ENCODE measurements around the gene MYO3B.
A peak's percentile ranks its signal among the peaks of the same experiment; 100 is the strongest.

The MYO3B gene, protein sequence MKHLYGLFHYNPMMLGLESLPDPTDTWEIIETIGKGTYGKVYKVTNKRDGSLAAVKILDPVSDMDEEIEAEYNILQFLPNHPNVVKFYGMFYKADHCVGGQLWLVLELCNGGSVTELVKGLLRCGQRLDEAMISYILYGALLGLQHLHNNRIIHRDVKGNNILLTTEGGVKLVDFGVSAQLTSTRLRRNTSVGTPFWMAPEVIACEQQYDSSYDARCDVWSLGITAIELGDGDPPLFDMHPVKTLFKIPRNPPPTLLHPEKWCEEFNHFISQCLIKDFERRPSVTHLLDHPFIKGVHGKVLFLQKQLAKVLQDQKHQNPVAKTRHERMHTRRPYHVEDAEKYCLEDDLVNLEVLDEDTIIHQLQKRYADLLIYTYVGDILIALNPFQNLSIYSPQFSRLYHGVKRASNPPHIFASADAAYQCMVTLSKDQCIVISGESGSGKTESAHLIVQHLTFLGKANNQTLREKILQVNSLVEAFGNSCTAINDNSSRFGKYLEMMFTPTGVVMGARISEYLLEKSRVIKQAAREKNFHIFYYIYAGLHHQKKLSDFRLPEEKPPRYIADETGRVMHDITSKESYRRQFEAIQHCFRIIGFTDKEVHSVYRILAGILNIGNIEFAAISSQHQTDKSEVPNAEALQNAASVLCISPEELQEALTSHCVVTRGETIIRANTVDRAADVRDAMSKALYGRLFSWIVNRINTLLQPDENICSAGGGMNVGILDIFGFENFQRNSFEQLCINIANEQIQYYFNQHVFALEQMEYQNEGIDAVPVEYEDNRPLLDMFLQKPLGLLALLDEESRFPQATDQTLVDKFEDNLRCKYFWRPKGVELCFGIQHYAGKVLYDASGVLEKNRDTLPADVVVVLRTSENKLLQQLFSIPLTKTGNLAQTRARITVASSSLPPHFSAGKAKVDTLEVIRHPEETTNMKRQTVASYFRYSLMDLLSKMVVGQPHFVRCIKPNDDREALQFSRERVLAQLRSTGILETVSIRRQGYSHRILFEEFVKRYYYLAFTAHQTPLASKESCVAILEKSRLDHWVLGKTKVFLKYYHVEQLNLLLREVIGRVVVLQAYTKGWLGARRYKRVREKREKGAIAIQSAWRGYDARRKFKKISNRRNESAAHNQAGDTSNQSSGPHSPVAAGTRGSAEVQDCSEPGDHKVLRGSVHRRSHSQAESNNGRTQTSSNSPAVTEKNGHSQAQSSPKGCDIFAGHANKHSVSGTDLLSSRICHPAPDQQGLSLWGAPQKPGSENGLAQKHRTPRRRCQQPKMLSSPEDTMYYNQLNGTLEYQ (N-terminal part only)

DNA sequence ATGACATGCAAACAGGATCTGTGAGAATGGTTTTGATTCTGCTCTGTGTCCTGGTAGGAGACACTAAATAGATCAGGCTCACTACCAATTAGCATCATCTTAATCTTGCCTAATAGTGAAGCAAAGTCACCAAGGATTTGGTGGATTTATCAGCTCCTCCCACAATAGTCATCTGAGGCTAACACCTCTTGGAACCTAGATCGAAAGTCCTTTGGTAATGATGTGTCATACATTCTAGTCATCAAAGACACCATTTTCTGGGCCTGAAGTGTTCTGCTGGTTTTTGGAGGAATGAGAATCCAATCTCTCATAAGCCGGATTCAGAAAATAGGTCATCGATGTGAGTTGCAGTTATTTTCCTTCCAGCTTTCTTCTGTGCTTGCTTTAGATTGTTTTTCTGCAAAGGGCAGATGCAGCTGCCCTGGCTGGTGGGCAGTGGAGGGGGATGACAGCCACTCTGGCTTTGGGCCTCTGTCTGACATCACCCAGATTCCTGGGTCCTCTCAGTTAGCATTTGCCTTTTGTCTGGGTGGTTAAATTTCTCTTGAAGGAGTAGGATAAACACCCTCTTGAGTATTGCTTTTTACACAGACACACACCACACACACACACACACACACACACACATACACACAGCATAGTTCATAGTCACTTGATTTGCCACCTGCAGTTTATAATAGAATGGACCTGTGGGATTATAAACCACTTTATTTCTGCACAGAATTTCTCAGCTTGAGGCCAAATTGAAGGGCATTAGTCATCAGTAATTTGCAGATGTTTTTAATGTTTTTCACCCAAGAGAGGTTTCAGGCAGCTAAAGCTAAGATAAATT is at the start of gene MYO3B:
TSS of gene MYO3B (plus strand) at position 198 of the 832 bp plus-strand sequence. CDS start at position 339, 141 bp downstream.
- no peak for DNase-seq (ENCODE audit: low spot score)

DNA sequence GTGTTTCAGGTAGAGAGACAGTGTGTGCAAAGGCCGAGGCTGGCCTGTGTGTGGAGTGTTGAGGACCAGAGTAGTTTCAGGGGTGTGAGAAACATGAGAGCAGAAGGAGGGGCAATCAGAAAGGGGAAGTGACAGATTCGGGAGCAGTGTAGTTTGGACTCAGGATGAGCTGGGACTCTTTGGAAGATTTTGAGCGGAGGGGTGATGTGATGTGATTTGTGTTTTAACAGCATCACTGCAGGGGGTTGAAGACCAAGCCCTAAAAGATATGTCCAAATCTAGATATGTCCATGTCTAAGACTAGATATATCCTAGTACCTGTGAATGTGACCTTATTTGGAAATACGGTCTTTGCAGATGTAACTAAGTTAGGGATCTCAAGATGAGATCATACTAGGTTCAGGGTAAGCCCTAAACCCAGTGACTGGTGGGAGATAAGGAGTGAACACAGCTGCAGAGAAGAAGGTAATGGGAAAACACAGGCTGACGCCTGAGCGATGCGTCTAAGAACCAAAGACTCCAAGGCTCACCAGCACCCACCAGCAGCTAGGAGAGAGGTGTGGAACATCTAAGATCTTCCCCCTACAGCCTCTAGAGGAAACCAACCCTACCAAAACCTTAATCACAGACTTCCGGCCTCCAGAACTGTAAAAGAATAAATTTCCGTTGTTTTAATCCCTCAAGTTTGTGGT is 38.5 kb upstream of the MYO3B start:
- DNase-seq (ENCODE audit: low spot score): no peak

DNA sequence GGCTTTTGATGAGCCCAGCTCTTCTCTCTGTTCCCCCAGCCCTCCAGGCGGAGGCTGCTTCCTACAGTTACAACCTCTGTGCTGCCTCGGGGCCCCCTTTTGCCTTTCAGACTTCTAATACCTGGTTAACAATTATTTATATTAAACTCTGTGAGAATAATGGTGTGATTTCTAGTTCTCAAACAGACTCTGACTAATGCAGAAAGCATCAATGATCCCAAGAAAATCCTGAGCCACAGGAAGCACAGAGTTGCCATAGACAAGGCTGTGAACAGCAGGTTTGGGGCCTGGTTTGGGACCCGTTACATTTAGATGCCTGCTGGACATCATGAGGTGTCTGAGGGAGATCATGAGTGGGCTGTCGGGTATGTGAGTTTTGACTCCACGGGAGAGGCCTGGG is 37.4 kb upstream of the MYO3B start:
- DNase-seq (ENCODE audit: low spot score): no peak

DNA sequence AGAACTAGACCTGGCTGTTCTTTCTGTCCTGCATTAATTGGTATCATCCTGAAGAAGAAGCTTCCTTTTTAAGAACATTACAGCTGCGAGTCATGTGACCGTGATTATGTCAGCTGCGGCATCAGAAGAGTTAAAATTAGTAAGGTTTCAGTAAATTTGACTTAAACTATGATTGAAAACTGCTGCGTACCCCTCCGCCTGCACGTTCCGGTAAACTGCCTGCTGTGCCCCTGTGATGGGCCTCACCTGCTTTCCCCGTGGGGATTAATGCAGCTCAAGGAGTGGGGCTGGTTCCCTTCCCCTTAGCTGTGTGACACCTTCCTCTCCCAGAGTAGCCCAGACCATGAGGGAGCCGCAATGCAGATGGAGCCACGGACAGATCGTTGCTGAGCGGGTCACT is 36.1 kb upstream of the MYO3B start:
- no peak for DNase-seq (ENCODE audit: low spot score)

DNA sequence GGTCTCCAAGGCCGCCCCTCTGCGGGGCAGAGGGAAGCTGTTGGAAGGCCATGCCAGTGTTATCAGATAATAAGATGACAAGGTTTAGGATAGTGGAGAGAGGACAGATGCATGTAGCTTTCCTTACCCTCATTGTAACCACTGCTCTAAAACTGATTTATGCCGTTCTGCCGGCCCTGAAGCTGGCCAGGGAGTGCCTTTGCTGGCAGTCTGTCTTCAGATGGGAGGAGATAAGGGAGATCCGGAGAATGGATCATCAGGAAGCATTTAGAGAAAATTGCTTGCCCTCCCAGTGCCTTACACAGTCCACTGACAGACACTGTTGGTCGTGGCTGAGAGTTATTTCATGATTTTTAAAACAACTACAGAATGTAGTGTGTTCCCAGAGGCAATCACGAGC is 35.4 kb upstream of the MYO3B start:
- DNase-seq (ENCODE audit: low spot score): no peak

DNA sequence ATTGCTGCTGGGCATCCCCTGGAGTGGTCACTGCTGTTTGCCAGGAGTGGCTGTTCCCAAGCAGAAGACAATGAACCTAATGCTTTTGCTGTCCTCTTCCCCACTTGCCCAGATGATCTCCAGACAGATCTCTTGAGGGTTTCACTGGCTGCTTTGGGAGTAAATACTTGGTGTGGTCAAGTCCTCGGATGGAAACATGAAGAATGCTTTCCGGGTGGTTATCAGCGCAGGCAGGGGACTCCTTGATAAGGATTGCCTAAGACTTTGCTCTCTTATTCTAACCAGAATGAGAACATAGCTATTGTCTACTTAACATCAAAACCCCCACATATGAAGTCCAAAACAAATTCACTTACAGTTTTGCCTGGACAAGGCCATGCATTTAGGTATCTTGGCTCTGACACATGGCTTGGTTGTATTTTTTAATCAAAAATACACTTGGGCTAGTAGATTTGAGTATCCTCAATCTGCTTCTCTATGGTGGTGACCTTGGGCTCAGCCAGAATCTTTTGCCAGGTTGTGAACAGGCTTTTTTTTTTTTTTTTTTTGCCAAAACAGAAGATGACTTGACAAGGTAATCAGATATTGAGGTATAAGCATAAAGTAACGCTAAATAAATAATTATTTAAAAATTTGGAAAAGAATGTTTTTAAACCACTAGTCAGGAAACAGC is 34.8 kb upstream of the MYO3B start:
- DNase-seq (ENCODE audit: low spot score): no peak

DNA sequence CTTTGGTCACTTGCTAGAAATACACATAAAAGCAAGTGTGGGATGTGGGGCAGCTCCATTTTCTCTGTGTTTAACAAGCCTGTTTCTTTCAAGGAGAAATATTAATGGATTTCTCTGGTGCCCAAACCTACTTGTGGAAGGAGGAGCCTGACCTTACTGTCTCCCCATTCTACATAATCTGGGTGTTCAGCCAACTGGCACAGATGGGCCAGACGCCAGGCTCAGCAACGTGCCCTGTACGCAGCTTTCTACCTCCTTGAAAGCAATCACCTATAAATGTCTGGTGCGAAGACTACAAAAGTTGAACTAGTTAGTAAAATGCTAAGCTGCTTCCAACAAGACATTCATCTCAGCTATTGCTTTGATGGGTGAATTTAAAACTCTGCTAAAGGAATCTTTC is 33.2 kb upstream of the MYO3B start:
- peak; percentile 22 for DNase-seq (ENCODE audit: low spot score)

DNA sequence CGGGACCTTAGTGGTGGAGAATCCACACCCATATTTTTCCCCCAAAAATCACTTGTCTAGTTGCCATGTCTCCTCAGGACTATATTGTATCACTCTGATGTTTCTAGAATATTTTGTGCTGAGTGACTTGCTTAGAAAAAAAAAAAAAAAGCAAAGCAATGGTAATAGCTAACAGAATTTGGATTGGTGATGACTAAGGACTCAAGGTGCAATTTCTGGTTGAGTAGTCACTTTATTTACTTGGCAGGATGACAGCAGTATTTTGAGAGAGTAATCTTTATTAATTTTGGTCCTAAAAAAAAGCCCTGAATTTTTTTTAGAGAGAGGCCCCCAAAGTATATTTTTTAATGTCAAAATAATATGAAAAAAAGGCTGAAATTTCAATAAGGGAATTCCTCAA is 32.8 kb upstream of the MYO3B start:
- DNase-seq (ENCODE audit: low spot score): peak; percentile 30

DNA sequence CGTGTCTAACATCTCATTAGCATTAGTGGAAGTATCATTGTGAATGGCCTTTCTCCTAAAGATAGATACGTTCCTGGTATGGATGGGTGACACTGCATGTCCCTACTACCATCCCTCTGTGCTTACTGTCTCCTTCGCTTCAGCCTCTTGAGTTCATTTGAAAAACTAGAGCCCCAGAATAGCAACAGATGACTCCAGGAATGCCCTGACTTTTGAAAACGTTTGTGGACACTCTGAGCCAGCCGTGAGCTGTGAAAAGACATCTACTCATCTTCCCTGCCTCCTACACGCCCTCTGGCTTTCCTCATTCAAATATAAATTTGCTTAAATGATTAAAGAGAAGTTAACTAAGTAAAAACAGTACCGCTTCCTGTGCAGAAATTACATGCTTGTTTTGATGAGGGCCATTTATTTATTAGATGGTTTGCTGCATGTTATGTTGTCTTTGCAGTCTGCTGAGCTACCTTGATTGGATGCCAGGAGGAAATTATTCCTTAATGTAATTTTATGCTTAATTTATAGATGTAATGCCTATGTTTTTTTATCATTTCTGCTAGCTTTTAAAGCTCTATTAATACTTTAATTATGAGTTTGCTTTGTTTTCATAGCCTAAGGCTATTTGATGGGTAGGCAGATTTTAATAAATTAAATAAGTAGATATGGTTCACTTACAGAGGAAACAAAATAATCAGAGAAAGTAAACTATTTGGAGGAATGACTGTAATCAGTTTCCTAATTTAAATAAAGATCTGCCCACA is 32.1 kb upstream of the MYO3B start:
- DNase-seq (ENCODE audit: low spot score): no peak

DNA sequence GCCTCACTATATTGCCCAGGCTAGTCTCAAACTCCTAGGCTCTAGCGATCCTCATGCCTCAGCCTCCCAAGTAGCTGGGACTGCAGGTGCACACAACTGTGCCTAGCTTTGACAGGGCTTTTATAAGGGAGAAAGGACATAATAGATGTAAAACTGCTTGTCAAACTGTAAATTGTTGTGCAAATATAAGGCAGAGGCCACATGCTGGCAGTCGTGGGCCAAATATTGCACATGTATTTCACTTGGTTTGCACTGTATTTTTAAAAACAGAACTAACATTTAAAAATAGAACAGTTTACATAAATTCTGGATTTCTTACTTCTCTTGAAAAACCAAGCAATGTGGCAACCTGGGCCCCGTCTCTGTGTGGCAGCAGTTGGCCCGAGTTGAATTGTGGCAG is 31.2 kb upstream of the MYO3B start:
- DNase-seq (ENCODE audit: low spot score): no peak

DNA sequence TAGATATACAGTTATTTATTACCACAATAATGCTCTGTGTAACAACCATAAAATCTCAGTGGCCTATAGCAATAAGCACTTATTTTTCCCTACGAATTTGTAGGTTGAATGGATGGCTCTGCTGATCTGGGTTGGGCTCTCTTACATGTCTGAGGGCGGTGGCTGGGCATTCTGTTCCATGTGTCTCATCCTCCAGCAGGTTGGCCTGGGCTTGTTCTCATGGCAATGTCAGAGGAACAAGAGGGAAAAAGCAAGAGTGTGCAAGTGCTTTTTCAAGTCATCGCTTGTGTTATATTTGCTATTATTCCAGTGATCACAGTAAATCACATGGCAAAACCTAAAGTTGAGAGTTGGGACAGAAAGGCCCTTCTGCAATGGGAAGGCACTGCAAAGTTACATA is 30.4 kb upstream of the MYO3B start:
- no peak for DNase-seq (ENCODE audit: low spot score)

DNA sequence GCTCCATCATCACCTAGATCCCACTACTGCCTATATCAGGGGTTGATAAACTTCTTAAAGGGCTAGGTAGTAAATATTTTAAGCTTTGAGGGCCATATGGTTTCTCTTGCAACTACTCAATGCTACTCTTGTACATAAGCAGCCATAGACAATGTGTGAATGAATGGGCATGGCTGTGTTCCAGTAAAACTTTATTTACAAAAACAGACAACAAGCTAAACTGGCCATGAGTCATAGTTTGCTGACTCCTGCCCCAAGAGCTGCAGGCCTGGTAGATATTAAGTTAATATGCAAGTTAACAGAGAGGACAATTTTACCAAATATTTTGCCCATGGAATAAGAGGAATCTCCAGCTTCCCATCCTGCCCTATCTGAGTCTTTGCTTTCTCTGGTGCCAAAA is 29.8 kb upstream of the MYO3B start:
- DNase-seq (ENCODE audit: low spot score): peak; percentile 29

DNA sequence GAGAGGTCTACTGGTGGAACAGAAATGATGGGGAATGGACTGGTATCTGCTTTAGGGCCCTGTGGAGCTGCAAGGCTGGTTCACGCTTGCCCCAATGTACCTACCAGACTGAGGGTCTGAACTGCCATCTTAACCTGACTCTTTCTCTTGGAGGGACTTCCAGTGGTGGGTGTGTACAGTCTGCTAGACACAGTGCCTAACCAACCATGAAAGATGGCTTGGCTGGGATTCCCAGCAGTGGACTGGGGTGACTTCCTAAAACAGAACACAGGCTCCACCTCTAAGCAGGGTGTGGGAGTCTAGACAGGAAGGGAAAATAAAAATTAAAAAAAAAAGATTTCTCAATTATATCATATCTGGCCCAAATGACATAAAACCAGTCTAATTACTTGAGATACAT is 25.5 kb upstream of the MYO3B start:
- DNase-seq (ENCODE audit: low spot score): no peak

DNA sequence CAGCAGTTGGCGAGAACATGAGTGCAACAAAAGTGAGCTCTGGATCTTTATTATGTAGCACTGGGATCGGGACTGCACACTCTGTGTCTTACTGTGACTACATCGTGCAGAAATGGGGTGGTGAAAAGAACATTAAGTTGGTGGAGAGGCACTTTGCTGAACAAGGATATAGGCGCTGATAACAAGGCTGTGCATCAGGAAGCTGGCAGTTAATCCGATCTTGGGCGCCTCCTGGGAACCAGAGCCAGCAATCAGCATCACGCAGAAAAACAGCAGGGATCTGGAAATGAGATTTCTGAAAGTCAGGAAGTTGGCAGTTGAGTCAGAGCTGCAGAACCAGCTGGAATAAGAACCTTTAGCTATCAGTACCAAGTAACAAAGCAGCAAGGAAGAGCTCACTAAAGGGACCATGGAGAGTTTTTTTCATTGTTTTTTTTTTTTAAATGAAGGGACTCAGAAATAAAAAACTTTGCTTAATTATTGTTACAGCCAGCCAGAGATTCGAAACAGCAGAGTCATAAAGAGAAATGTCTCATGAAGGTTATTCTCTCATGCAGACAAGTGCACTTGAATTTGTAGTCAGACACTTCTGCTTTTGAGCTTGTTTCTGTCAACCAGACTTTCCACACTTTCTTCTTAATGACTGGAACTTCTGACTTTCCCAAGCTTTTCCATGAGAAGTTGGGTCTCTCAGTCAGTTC is 22.8 kb upstream of the MYO3B start:
- peak; percentile 25 for DNase-seq (ENCODE audit: low spot score)

DNA sequence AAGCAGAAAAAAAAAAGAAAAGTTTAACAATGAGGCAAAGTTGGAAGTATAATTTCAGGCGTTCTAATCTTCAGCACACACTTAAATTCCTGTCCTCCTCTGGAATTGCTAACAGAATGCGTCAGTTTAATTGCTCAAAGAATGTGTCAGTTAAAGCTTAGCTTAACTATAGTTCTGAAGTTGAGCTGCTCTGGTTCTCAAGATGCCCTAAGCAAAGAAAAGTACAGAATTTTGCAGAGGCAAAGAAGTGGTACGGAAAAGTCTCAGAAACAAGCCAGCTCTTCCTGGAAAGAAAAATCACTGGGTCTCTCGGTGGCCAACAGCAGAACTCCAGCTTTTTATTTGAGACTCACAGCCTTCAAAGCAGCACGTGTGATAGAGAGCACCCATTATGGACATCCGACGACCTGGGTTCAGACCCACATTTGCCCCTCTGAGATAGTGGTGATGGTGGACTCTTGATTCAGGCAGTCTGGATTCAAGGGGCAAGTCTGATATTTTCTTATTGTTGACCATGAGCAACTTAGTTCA is 22.2 kb upstream of the MYO3B start:
- no peak for DNase-seq (ENCODE audit: low spot score)

DNA sequence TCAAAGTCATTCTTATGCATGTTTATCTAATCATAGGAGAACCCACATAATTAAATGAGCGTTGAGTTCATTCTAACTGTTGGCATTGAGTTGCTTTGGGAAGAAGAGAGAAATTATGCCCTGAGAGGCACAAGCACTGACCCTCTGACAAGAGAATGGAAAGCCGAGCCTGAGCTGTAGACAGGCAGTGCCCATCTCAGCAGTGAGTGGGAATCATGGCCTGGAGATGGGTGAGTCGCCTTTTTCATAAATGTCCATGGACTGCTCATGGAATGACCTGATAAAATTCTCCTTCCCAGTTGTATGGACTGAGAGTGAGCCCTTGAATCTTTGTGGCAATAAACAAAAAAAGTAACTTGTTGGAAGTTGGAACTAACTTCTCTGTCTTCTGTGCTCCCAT is 21.4 kb upstream of the MYO3B start:
- no peak for DNase-seq (ENCODE audit: low spot score)

DNA sequence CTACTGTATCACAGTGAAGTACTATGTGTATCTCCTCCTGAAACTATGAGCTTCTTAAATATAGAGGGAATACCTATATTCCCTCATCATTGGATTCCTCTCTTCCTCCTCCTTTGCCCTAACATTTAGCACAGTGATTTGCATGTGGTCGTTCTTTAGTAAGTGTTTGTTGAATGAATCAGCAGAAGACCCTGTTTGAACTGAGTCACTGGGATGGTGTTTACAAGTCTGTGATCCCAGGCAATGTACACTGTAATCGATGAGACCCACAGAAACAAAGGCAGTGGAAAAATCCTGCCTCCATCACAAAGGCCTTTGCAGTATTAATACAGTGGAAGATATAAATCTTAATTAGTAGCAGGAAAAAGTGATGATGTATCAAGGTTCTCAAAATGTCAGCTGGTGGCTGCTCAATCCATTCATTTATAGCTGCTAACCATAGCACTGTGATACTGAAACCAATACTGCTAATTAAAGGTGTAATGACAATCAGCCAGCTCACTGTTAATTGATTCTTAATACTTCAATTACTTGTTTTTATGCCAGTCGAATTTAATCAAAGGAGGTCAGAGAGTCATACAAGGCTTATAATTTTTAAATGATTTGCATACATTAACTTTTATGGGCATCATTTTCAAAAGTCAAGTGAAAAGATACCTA is 20.8 kb upstream of the MYO3B start:
- no peak for DNase-seq (ENCODE audit: low spot score)

DNA sequence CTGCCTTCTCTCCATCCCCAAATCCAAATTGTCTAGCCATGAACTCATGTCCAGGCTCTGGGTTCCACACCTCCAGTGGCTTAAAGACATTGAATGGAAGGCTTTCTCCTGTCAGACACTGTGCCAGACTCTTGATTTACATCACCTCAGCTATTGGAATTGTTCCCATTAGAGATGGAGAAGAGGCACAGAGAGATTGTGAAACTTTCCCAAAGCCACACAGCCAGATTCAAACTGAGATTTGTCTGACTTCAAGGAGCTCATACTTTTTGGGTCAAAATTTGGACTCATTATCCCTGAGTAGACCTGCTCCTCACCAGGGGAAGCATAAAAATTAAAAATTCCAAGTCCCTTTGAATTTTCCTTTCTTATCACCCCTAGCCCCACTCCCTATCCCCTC is 18.9 kb upstream of the MYO3B start:
- no peak for DNase-seq (ENCODE audit: low spot score)
